ENCODE results near the gene DMD.
"Not testable (repeated sequence)": the region's sequence is repeated elsewhere in the genome, so short reads cannot be mapped to it uniquely, and the experiment has no call there.

The DMD gene

DNA sequence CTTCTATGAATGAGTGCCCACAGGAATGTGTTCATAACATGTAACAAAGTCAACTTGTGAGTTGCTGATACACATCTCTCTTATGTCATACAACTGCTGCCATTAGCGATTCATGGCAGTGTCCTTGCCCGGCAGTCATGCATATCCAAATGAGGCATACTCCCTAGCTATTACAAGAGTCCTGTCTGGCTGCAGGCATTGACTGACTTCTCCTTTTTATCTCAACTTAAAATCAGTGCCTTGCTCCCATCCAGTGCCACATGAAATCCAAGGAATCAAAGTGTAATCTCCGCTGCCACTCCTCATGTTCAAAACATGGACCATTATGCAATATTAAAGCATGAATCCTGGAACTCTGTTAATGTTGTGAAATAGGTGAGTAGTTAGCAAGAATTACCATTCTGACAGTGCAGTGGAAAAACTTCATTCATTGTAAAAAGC is 1790.6 kb downstream of the DMD start:
- TF ChIP-seq, protein P1, sequence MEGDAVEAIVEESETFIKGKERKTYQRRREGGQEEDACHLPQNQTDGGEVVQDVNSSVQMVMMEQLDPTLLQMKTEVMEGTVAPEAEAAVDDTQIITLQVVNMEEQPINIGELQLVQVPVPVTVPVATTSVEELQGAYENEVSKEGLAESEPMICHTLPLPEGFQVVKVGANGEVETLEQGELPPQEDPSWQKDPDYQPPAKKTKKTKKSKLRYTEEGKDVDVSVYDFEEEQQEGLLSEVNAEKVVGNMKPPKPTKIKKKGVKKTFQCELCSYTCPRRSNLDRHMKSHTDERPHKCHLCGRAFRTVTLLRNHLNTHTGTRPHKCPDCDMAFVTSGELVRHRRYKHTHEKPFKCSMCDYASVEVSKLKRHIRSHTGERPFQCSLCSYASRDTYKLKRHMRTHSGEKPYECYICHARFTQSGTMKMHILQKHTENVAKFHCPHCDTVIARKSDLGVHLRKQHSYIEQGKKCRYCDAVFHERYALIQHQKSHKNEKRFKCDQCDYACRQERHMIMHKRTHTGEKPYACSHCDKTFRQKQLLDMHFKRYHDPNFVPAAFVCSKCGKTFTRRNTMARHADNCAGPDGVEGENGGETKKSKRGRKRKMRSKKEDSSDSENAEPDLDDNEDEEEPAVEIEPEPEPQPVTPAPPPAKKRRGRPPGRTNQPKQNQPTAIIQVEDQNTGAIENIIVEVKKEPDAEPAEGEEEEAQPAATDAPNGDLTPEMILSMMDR (IDR thresholded peaks at IDR 0.05; ENCODE audit: low read depth, low read length): no peak
- no peak overlapping the region for H3K4me3 ChIP-seq (replicated peaks in 1 of 2; ENCODE audit: low read depth in 2 of 2, low read length in 2 of 2)
- DNase-seq (ENCODE audit: low read depth in 2 of 2): peak; percentile 24 to 54

- no peak overlapping the region for H3K4me3 ChIP-seq (replicated peaks in 1 of 2; ENCODE audit: low read depth in 2 of 2, low read length in 2 of 2)
- no peak for DNase-seq (ENCODE audit: low read depth in 2 of 2)
- TF ChIP-seq, protein P1 (IDR thresholded peaks at IDR 0.05; ENCODE audit: low read depth, low read length): no peak
Observed at GRCh38 chrX:31420302-31420701, 1791.0 kb downstream of the DMD start.

- H3K4me3 ChIP-seq (replicated peaks in 1 of 2; ENCODE audit: low read depth in 2 of 2, low read length in 2 of 2): no peak overlapping the region
- TF ChIP-seq, protein P1 (IDR thresholded peaks at IDR 0.05; ENCODE audit: low read depth, low read length): no peak
- peak in 1 of 2 donors; percentile 34 for DNase-seq (ENCODE audit: low read depth in 2 of 2)
Observed at GRCh38 chrX:31397119-31397518, 1814.2 kb downstream of the DMD start.

DNA sequence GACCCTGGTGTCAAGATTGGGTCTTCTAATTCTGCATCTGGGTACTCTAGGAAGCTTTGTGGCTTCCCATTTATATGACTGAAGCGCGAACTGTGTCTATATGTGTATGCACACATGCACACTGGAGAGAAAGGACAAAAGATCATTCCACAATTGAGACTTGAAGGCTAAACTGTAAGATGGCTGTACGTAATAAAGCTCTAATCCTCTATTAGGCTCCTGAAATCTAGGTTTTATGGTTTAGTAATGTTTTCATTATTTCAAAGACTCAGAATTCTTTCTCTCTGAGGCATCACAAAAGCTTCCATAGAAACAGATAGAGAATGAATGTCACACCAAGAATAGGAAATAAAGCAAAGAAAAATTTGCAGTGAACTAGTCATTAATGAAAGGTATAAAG is 1818.8 kb downstream of the DMD start:
- TF ChIP-seq, protein P1 (IDR thresholded peaks at IDR 0.05; ENCODE audit: low read depth, low read length): no peak

GRCh38 chrX:31388946-31389345 is 1822.4 kb downstream of the DMD start:
- no peak overlapping the region for H3K4me3 ChIP-seq (replicated peaks in 1 of 2; ENCODE audit: low read depth in 2 of 2, low read length in 2 of 2)
- DNase-seq (ENCODE audit: low read depth in 2 of 2): no peak
- TF ChIP-seq, protein P1 (IDR thresholded peaks at IDR 0.05; ENCODE audit: low read depth, low read length): no peak

More for the DNA sequence above, 1818.8 kb downstream of the DMD start:
- no peak for DNase-seq (ENCODE audit: low read depth in 2 of 2)
- no peak overlapping the region for H3K4me3 ChIP-seq (replicated peaks in 1 of 2; ENCODE audit: low read depth in 2 of 2, low read length in 2 of 2)

DNA sequence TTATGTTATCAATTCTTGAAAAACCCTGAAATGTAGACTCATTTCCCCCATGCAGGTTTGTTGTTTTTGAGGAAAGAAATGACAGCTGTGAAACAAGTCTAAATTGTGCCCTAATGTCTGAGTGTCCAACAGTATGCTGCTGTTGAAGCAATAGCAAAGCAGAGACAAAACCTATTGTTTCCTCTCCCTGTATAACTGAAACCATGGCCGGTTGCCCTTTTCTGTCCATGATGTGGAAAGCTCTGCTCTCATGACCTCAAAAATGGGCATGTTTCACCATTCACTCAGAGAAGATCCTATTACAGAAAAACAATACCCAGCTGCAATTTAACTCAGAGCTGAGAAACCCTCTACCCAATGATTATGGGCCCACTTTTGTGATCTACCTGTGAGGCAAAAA is 1826.9 kb downstream of the DMD start:
- DNase-seq (ENCODE audit: low read depth in 2 of 2): peak; percentile 6 to 13
- TF ChIP-seq, protein P1 (IDR thresholded peaks at IDR 0.05; ENCODE audit: low read depth, low read length): no peak
- H3K4me3 ChIP-seq (replicated peaks in 1 of 2; ENCODE audit: low read depth in 2 of 2, low read length in 2 of 2): no peak overlapping the region

DNA sequence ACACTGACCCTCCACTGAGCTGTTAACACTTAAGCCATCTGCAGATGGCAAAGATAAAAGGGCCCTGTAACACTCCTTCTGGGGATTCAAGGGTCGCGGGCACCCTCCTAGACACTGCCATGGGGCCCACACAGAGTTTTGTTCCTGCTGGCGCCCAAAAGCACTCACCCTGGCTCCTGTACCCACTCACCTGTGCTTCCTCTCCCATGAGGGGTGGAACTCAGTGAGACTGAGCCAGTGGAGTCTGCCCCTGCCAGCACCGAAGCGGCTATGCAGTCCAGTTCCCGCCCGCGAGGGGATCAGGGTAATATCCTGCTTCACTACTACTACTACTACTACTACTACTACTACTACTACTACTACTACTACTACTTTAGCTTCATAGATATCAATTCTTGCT is 1827.4 kb downstream of the DMD start:
- TF ChIP-seq, protein P1 (IDR thresholded peaks at IDR 0.05; ENCODE audit: low read depth, low read length): no peak
- DNase-seq (ENCODE audit: low read depth in 2 of 2): no peak
- H3K4me3 ChIP-seq (replicated peaks in 1 of 2; ENCODE audit: low read depth in 2 of 2, low read length in 2 of 2): no peak overlapping the region

GRCh38 chrX:31378973-31379372 is 1832.4 kb downstream of the DMD start:
- DNase-seq (ENCODE audit: low read depth in 2 of 2); H3K4me3 ChIP-seq (replicated peaks in 1 of 2; ENCODE audit: low read depth in 2 of 2, low read length in 2 of 2): not testable (repeated sequence)

DNA sequence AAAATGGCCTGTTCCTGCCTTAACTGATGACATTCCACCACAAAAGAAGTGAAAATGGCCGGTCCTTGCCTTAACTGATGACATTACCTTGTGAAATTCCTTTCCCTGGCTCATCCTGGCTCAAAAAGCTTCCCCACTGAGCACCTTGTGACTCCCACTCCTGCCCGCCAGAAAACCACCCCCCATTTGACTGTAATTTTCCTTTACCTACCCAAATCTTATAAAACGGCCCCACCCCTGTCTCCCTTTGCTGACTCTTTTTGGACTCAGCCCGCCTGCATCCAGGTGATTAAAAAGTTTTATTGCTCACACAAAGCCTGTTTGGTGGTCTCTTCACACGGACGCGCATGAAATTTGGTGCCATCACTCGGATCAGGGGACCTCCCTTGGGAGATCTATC is 1833.5 kb downstream of the DMD start:
- H3K4me3 ChIP-seq (replicated peaks in 1 of 2; ENCODE audit: low read depth in 2 of 2, low read length in 2 of 2): not testable (repeated sequence)

More for the DNA sequence above, 1833.5 kb downstream of the DMD start:
- not testable (repeated sequence) for DNase-seq (ENCODE audit: low read depth in 2 of 2)
